Esophagus squamous epithelium (tissue), 5 donors: Measurements from ENCODE around the gene TMEM215. TPM values are rescaled to one million over a fixed set of nuclear protein-coding genes. Genes with fewer than 3 reads are reported as not detected.

ENCODE experiments used
- DNase-seq: peaks from one replicate; lab custom pipeline; 2025; lab: John Stamatoyannopoulos, UW
- H3K27ac ChIP-seq, 4 donors: fragments of 200-600 bp; sonication (generic); one replicate each; pipeline ENCODE4 v1.5.1; 2016 to 2019; ENCODE audit warnings: mild to moderate bottlenecking in 1 of 4
- H3K27me3 ChIP-seq, 4 donors: fragments of 200-600 bp; sonication (generic); 1 replicate in 3 of 4; 2 replicates in 1 of 4; pipeline versions ENCODE4 v1.5.1 to v1.6.0; 2017 to 2021; ENCODE audit warnings: antibody characterized with exemption in 1 of 4
- H3K36me3 ChIP-seq, 3 donors: fragments of 200-600 bp; sonication (generic); one replicate each; pipeline ENCODE4 v1.5.1; 2016 to 2019
- H3K4me1 ChIP-seq, 3 donors: fragments of 200-600 bp; sonication (generic); one replicate each; pipeline ENCODE4 v1.5.1; 2017 to 2019
- H3K4me3 ChIP-seq, 4 donors: fragments of 200-600 bp; sonication (generic); 1 replicate in 3 of 4; 2 replicates in 1 of 4; pipeline ENCODE4 v1.5.1; 2016 to 2019; ENCODE audit warnings: mild to moderate bottlenecking in 2 of 4, moderate library complexity in 1 of 4
- H3K9me3 ChIP-seq, 3 donors: fragments of 200-600 bp; sonication (generic); one replicate each; pipeline ENCODE4 v1.5.1; 2016 to 2019
- POLR2A ChIP-seq, 4 donors: fragments of 450-650 bp; IDR thresholded peaks; one replicate each; pipeline ENCODE4 v1.6.1; 2017; ENCODE audit warnings: antibody characterized with exemption in 4 of 4, mild to moderate bottlenecking in 4 of 4, moderate library complexity in 3 of 4
- WGBS, 2 donors: methylation state at CpG; one replicate each; pipeline ENCODE4 v1.1.5; 2018; 5-methylcytosine and 5-hydroxymethylcytosine counted together
- intact Hi-C: fragments of 100-400 bp; cut with DNase I; formaldehyde crosslinking; loops from one replicate; pipeline ENCODE4 v1.15.0; 2022
- total RNA-seq, 4 donors: library from RNA; depleted of rRNA; stranded (reverse); fragments of >200 nt; gene quantifications; one replicate each; pipeline ENCODE4 v1.1.0, GENCODE V29; 2016
- TF ChIP-seq, protein P1 (sequence below), 6 experiments: fragments of 450-650 bp in 4 of 6; fragments of 200-600 bp in 2 of 6; sonication (generic) in 2 of 6; IDR thresholded peaks; one replicate each; pipeline ENCODE4 v1.5.1; 2016 to 2019; ENCODE audit warnings: antibody characterized with exemption in 6 of 6, mild to moderate bottlenecking in 4 of 6, moderate library complexity in 4 of 6
- donor health status: DM: yes; HTN: yes; CAD: no.

Gene TMEM215
- total RNA-seq, 4 donors from 2014 or later: not detected

DNA sequence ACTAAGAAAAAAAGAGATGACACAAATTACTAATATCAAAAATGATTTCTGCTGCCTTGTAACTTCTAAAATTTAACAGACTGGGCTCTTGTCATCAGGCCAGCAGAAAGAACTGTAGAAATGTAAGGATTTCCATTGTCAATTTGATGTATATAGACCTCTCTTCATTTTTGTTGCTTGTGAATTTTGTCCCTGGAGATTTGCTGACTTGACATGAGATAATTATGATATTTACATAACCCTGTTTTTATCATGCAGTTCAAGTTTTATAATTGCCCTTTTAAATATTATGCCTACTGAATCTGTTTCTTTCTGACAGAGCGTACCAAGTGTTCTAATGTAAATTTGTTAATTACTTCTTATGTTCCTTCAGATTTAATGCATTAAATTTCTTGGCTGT, 23.9 kb downstream of the TMEM215 start:
- intact Hi-C loops: no loop called here
- no peak for TF ChIP-seq POLR2A (IDR thresholded peaks at IDR 0.05)
- TF ChIP-seq, protein P1, sequence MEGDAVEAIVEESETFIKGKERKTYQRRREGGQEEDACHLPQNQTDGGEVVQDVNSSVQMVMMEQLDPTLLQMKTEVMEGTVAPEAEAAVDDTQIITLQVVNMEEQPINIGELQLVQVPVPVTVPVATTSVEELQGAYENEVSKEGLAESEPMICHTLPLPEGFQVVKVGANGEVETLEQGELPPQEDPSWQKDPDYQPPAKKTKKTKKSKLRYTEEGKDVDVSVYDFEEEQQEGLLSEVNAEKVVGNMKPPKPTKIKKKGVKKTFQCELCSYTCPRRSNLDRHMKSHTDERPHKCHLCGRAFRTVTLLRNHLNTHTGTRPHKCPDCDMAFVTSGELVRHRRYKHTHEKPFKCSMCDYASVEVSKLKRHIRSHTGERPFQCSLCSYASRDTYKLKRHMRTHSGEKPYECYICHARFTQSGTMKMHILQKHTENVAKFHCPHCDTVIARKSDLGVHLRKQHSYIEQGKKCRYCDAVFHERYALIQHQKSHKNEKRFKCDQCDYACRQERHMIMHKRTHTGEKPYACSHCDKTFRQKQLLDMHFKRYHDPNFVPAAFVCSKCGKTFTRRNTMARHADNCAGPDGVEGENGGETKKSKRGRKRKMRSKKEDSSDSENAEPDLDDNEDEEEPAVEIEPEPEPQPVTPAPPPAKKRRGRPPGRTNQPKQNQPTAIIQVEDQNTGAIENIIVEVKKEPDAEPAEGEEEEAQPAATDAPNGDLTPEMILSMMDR (IDR thresholded peaks at IDR 0.05): no peak
- H3K27ac ChIP-seq: no peak overlapping the region

DNA sequence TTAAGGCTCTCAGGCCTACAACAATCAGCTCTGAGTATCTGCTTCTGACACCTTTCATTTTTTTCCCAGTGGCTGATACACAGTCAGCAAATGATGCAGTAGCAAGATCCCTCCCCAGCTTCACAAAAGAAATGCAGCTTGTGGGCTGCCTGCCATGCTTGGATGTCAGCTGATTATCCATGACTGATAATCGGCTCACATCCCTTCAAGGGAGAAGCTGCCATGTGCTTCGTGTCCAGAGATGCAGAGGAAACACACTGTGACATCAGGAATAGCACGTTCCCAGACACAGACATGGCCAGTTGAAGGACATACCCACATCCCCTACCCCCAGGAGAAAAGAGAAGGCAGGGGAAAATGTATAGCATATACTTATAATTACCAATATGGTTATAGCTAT, 27.9 kb downstream of the TMEM215 start:
- Histone ChIP-seq H3K27ac (no peak overlapping the region), H3K4me3 (no peak overlapping the region), H3K27me3 (no peaks in the 10 kb centered on the region), H3K4me1 (no peaks in the 10 kb centered on the region), H3K36me3 (no peaks in the 10 kb centered on the region), H3K9me3 (no peaks in the 10 kb centered on the region)
- no peak for DNase-seq
- intact Hi-C loops: no loop called here
- WGBS, 2 donors: 30 to 54% methylated on average over 3 of the region's 3 CpGs
- no peak for TF ChIP-seq POLR2A (IDR thresholded peaks at IDR 0.05)
- TF ChIP-seq, protein P1 (IDR thresholded peaks at IDR 0.05): no peak

More for the DNA sequence above, 23.9 kb downstream of the TMEM215 start:
- Histone ChIP-seq H3K4me3 (no peak overlapping the region), H3K4me1 (no peaks in the 10 kb centered on the region), H3K9me3 (no peaks in the 10 kb centered on the region), H3K27me3 (no peaks in the 10 kb centered on the region), H3K36me3 (no peaks in the 10 kb centered on the region)
- 71 to 76% methylated on average over 1 of the region's 1 CpG for WGBS, 2 donors
- DNase-seq: no peak

DNA sequence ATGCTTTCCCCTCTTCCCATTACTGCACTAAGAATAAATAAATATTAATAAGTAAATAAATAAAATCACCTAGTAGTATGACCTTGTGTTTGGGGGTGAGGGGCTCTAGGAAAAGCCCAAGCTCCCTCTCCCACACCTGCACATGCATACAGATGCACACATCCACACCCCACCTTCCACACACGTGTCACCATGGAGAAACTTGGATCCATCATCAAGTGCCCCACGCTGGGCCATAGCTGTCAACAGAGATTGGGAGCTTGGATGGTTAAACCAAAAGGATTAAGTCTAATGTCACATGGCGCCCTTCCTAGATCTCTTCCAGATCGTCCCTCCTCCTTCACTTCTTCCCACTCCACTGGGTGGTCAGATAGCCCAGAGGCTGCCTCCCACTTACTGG, 37.0 kb downstream of the TMEM215 start:
- Histone ChIP-seq H3K4me3 (no peak overlapping the region), H3K27me3 (peaks cover 0 to 4% (median 0%) of the 10 kb centered on the region in 4 donors), H3K36me3 (no peaks in the 10 kb centered on the region), H3K4me1 (no peaks in the 10 kb centered on the region), H3K27ac (no peak overlapping the region), H3K9me3 (no peaks in the 10 kb centered on the region)
- intact Hi-C loops: no loop called here
- no peak for DNase-seq
- 53 to 69% methylated on average over 4 of the region's 4 CpGs for WGBS, 2 donors
- no peak for TF ChIP-seq POLR2A (IDR thresholded peaks at IDR 0.05)
- TF ChIP-seq, protein P1 (IDR thresholded peaks at IDR 0.05): no peak

DNA sequence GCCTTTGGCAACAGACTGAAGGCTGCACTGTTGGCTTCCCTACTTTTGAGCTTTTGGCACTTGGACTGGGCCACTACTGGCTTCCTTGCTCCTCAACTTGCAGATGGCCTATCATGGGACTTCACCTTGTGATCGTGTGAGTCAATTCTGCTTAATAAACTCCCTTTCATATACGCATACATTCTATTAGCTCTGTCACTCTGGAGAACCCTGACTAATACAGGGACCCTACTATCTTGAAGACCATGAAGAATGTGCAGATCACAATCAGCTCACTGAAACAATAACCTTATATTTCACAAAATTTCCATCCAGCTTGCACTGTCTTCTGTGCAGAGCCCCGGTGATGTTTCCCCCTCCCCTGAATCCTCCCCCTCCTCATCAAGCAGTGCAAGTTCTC, 39.8 kb downstream of the TMEM215 start:
- WGBS, 2 donors: 69 to 85% methylated on average over 3 of the region's 3 CpGs
- Histone ChIP-seq H3K9me3 (no peaks in the 10 kb centered on the region), H3K4me1 (no peaks in the 10 kb centered on the region), H3K27me3 (peaks cover 0 to 4% (median 0%) of the 10 kb centered on the region in 4 donors), H3K36me3 (no peaks in the 10 kb centered on the region), H3K27ac (no peak overlapping the region), H3K4me3 (no peak overlapping the region)
- TF ChIP-seq POLR2A (IDR thresholded peaks at IDR 0.05): no peak
- TF ChIP-seq, protein P1 (IDR thresholded peaks at IDR 0.05): no peak
- DNase-seq: no peak
- intact Hi-C loops: no loop called here

DNA sequence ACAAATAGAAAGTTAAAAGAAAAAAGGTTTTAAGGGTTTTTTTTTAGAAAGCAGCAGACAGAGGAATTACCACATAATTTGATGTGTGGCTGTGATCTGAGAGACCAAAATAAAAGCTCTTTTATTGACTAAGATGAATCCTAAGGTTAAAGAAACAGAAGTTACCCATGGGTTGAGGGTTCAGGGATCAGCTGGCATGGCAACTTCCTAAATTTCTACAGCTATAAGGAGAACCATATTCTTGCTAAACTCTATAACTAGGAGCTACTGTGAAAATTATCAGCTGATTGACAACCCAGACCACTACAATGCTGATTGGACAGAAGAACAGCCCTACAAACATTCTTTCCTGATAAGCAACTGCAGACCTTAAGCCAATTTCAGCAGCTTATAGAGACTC, 40.2 kb downstream of the TMEM215 start:
- no peak for TF ChIP-seq POLR2A (IDR thresholded peaks at IDR 0.05)
- TF ChIP-seq, protein P1 (IDR thresholded peaks at IDR 0.05): no peak
- Histone ChIP-seq H3K36me3 (no peaks in the 10 kb centered on the region), H3K4me3 (no peak overlapping the region), H3K27ac (no peak overlapping the region), H3K4me1 (no peaks in the 10 kb centered on the region), H3K27me3 (peaks cover 0 to 4% (median 0%) of the 10 kb centered on the region in 4 donors), H3K9me3 (no peaks in the 10 kb centered on the region)
- DNase-seq: no peak
- intact Hi-C loops: no loop called here
